Kidney epithelial cell (primary cell): ENCODE measurements around the gene TMEM143. TPM values are rescaled to one million over a fixed set of nuclear protein-coding genes. Genes with fewer than 3 reads are reported as not detected.

Experiments used
- DNase-seq: peaks from one replicate; pipeline ENCODE4 v3.0.0-alpha.2; 2010; ENCODE audit warnings: low read depth
- H3K27me3 ChIP-seq: 2 replicates; pipeline ENCODE4 v1.6.0; 2011; ENCODE audit warnings: low read length; ENCODE audit not compliant: control insufficient read depth, insufficient read depth
- H3K36me3 ChIP-seq: 2 replicates; pipeline ENCODE4 v1.5.1; 2011; ENCODE audit warnings: low read length; ENCODE audit not compliant: control insufficient read depth, insufficient read depth
- H3K4me3 ChIP-seq: 2 replicates; pipeline ENCODE4 v1.5.1; 2011; ENCODE audit warnings: low read depth, mild to moderate bottlenecking, control low read depth, low read length
- total RNA-seq: library from RNA; depleted of rRNA; stranded (reverse); fragments of >200 nt; gene quantifications from 2 replicates; pipeline ENCODE4 v1.2.3, GENCODE V29; 2015
- TF ChIP-seq, protein P1 (sequence below): IDR thresholded peaks from 2 replicates; pipeline ENCODE4 v1.5.1; 2011; ENCODE audit warnings: mild to moderate bottlenecking, moderate library complexity, low read length, control low read depth, inconsistent platforms; ENCODE audit not compliant: insufficient read depth, poor library complexity, severe bottlenecking

The TMEM143 gene
- total RNA-seq, 1 donor from 2014 or later, result 4.4 TPM

DNA sequence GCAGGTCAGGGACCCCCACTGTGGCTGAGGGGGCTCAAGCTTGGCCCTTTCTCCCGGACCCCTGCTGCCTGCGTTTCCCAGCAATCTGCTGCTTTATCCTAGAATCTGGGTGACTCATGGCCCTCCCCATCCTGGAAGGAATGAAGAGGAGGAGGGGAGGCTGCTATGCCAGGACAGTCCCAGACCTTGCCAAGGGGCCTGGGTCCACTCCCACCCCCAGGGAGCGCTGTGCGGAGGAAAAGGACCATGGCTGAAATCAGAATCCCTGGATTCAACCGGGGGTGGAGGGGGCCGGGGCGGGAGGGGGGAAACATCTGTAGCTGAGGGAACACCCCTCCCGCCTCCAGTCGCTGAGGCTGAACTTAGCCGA is 73.4 kb downstream of the TMEM143 start:
- Histone ChIP-seq H3K36me3 (no peaks in the 10 kb centered on the region), H3K4me3 (no peak overlapping the region), H3K27me3 (no peaks in the 10 kb centered on the region)
- TF ChIP-seq, protein P1, sequence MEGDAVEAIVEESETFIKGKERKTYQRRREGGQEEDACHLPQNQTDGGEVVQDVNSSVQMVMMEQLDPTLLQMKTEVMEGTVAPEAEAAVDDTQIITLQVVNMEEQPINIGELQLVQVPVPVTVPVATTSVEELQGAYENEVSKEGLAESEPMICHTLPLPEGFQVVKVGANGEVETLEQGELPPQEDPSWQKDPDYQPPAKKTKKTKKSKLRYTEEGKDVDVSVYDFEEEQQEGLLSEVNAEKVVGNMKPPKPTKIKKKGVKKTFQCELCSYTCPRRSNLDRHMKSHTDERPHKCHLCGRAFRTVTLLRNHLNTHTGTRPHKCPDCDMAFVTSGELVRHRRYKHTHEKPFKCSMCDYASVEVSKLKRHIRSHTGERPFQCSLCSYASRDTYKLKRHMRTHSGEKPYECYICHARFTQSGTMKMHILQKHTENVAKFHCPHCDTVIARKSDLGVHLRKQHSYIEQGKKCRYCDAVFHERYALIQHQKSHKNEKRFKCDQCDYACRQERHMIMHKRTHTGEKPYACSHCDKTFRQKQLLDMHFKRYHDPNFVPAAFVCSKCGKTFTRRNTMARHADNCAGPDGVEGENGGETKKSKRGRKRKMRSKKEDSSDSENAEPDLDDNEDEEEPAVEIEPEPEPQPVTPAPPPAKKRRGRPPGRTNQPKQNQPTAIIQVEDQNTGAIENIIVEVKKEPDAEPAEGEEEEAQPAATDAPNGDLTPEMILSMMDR, result peak; percentile 27
- no peak for DNase-seq

DNA sequence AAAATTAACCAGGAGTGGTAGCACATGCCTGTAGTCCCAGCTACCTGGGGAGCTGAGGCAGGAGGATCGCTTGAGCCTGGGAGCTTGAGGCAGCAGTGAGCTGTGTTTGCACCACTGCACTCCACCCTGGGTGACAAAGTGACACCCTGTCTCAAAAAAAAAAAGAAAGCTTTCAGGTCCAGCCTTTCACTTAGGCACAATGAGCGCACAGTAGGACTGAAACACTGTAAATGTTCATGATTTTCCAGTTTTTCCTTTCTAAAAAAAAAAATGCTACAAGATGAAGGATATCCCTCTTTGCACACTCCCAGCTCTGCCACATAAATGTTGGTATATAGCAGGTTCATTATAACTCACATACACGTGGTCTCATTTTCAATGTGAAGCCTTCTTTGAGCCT is 76.0 kb downstream of the TMEM143 start:
- no peaks in the 10 kb centered on the region for H3K27me3 ChIP-seq
- H3K36me3 ChIP-seq, result no peaks in the 10 kb centered on the region
- TF ChIP-seq, protein P1, result no peak
- no peak for DNase-seq
- H3K4me3 ChIP-seq, result no peak overlapping the region

DNA sequence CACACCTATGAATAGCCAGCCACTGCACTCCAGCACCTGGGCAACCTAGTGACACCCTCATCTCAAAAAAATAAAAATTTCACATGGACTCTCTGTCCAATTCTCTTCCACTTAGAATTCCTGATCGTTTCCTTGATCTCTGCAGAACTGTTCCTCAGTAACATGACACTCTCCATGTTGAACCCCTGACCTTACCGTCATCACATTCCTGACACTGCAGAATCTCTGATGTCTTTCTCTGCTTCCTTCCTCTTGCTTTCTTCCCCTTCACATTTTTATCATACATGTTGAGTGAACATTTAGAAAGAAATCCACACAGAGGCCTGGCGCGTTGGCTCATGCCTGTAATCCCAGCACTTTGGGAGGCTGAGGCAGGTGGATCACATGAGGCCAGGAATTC is 78.8 kb downstream of the TMEM143 start:
- TF ChIP-seq, protein P1, result no peak
- no peak for DNase-seq
- H3K27me3 ChIP-seq, result no peaks in the 10 kb centered on the region
- H3K4me3 ChIP-seq, result no peak overlapping the region
- H3K36me3 ChIP-seq, result no peaks in the 10 kb centered on the region

DNA sequence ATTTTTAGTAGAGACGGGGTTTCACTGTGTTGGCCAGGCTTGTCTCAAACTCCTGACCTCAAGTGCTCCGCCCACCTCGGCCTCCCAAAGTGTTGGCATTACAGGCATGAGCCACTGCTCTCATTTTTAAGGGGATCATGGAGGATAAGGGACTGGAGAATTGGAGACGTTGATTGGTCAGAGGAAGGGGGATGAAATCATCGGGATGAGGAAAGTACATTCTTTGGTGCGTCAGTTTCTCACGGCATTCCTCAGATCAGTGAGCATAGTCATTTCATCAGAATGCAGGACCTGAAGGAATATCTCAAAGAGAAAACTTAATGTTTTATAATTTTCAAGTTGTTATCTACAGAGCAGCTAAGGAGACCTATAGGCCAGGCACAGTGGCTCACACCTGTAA is 79.8 kb downstream of the TMEM143 start:
- H3K36me3 ChIP-seq, result no peaks in the 10 kb centered on the region
- no peak overlapping the region for H3K4me3 ChIP-seq
- TF ChIP-seq, protein P1, result no peak
- no peaks in the 10 kb centered on the region for H3K27me3 ChIP-seq
- DNase-seq, result no peak

Other genes starting within 250 kb of the TMEM143 start
- gene LIG1, start 193.6 kb downstream of the TMEM143 start, total RNA-seq, result 15.0 and 17.6 TPM in 2 replicates
- 1.6 and 1.8 TPM in 2 replicates for gene ZSWIM9, start 193.3 kb downstream of the TMEM143 start, total RNA-seq
- gene CARD8, start 108.0 kb downstream of the TMEM143 start, total RNA-seq, result 11.2 and 14.1 TPM in 2 replicates
- gene ZNF114, start 93.9 kb downstream of the TMEM143 start, total RNA-seq, result 3.0 and 4.0 TPM in 2 replicates
- gene EMP3, start 38.4 kb downstream of the TMEM143 start, total RNA-seq, result 30.7 and 32.5 TPM in 2 replicates
- 0.25 TPM in 1 of 2 replicates, not detected in the other for gene SYNGR4, start 427 bp upstream of the TMEM143 start, total RNA-seq
- gene KDELR1, start 27.6 kb upstream of the TMEM143 start, total RNA-seq, result 152 and 170 TPM in 2 replicates
- 0.21 and 0.63 TPM in 2 replicates for gene GRIN2D, start 29.7 kb upstream of the TMEM143 start, total RNA-seq
- gene GRWD1, start 82.0 kb upstream of the TMEM143 start, total RNA-seq, result 44.6 and 47.1 TPM in 2 replicates
- 0.54 and 2.1 TPM in 2 replicates for gene KCNJ14, start 91.6 kb upstream of the TMEM143 start, total RNA-seq
- 73.0 and 77.3 TPM in 2 replicates for gene CYTH2, start 105.4 kb upstream of the TMEM143 start, total RNA-seq
- gene LMTK3, start 147.9 kb upstream of the TMEM143 start, total RNA-seq, result 2.3 and 2.9 TPM in 2 replicates
- gene SULT2B1, start 188.2 kb upstream of the TMEM143 start, total RNA-seq, result 0.48 and 0.50 TPM in 2 replicates
- gene SPACA4, start 242.8 kb upstream of the TMEM143 start, total RNA-seq, result not detected in 2 replicates